Sigmoid colon (tissue), 7 donors: ENCODE data around the gene CEP44. TPM values are rescaled to one million over a fixed set of nuclear protein-coding genes. Genes with fewer than 3 reads are reported as not detected.

Experiments
- DNase-seq: peaks from one replicate; pipeline ENCODE4 v3.0.0-alpha.2; 2019
- H3K27ac ChIP-seq, 4 donors: fragments of 200-600 bp; sonication (generic); one replicate each; pipeline ENCODE4 v1.5.1; 2016 to 2019; ENCODE audit warnings: mild to moderate bottlenecking in 1 of 4
- H3K27me3 ChIP-seq, 3 donors: fragments of 200-600 bp; sonication (generic); one replicate each; pipeline ENCODE4 v1.5.1; 2019; ENCODE audit warnings: mild to moderate bottlenecking in 1 of 3
- H3K36me3 ChIP-seq, 4 donors: fragments of 200-600 bp; sonication (generic); one replicate each; pipeline ENCODE4 v1.5.1; 2016 to 2019
- H3K4me1 ChIP-seq, 4 donors: fragments of 200-600 bp; sonication (generic); one replicate each; pipeline ENCODE4 v1.5.1; 2017 to 2019
- H3K4me3 ChIP-seq, 4 donors: fragments of 200-600 bp; sonication (generic); one replicate each; pipeline ENCODE4 v1.5.1; 2017 to 2019; ENCODE audit warnings: mild to moderate bottlenecking in 2 of 4, moderate library complexity in 1 of 4
- H3K9me3 ChIP-seq, 4 donors: fragments of 200-600 bp in 3 of 4; sonication (generic) in 3 of 4; one replicate each; pipeline versions ENCODE4 v1.5.1 to v1.6.1; 2013 to 2019
- EP300 ChIP-seq, 4 donors: sonication (generic); formaldehyde crosslinking; IDR thresholded peaks; one replicate each; pipeline ENCODE4 v1.6.1; 2017; ENCODE audit warnings: antibody characterized with exemption in 4 of 4
- POLR2A ChIP-seq, 2 donors: fragments of 450-650 bp; IDR thresholded peaks; one replicate each; pipeline ENCODE4 v1.6.1; 2016; ENCODE audit warnings: antibody characterized with exemption in 2 of 2, mild to moderate bottlenecking in 2 of 2, moderate library complexity in 2 of 2
- POLR2AphosphoS5 ChIP-seq, 4 donors: sonication (generic); formaldehyde crosslinking; IDR thresholded peaks; one replicate each; pipeline ENCODE4 v1.6.1; 2017; ENCODE audit warnings: antibody characterized with exemption in 4 of 4
- WGBS, 2 donors: extraction: QIAGEN DNeasy Blood & Tissue Kit; methylation state at CpG; one replicate each; pipeline ENCODE4 v1.1.7; 2013; 5-methylcytosine and 5-hydroxymethylcytosine counted together
- intact Hi-C: fragments of 100-400 bp; cut with DNase I; formaldehyde crosslinking; loops from one replicate; pipeline ENCODE4 v1.15.1; 2023
- polyA plus RNA-seq, 3 donors: library from polyadenylated mRNA; stranded (reverse); fragments of 200-250 nt; gene quantifications; one replicate each; pipeline ENCODE4 v1.2.3, GENCODE V29; 2013
- total RNA-seq, 4 donors: library from RNA; depleted of rRNA; stranded (reverse); fragments of >200 nt; gene quantifications; one replicate each; pipeline ENCODE4 v1.1.0, GENCODE V29; 2016
- TF ChIP-seq, protein P1 (sequence below), 4 experiments: fragments of 450-650 bp in 3 of 4; fragments of 200-600 bp in 1 of 4; IDR thresholded peaks; one replicate each; pipeline ENCODE4 v1.5.1; 2016 to 2019; ENCODE audit warnings: antibody characterized with exemption in 4 of 4, mild to moderate bottlenecking in 3 of 4, moderate library complexity in 2 of 4
- donor health status: healthy with polysubstance abuse.
- donor health status: Bipolar disorder and iron deficiency.
- donor health status: healthy.

Gene CEP44
- total and polyA plus RNA-seq, 7 donors, result 3.9 to 47.4 (median 24.6) TPM

- peak overlapping the region in 1 of 4 donors; percentile 11 for H3K27ac ChIP-seq
- TF ChIP-seq, protein P1, sequence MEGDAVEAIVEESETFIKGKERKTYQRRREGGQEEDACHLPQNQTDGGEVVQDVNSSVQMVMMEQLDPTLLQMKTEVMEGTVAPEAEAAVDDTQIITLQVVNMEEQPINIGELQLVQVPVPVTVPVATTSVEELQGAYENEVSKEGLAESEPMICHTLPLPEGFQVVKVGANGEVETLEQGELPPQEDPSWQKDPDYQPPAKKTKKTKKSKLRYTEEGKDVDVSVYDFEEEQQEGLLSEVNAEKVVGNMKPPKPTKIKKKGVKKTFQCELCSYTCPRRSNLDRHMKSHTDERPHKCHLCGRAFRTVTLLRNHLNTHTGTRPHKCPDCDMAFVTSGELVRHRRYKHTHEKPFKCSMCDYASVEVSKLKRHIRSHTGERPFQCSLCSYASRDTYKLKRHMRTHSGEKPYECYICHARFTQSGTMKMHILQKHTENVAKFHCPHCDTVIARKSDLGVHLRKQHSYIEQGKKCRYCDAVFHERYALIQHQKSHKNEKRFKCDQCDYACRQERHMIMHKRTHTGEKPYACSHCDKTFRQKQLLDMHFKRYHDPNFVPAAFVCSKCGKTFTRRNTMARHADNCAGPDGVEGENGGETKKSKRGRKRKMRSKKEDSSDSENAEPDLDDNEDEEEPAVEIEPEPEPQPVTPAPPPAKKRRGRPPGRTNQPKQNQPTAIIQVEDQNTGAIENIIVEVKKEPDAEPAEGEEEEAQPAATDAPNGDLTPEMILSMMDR (IDR thresholded peaks at IDR 0.05), result no peak
- TF ChIP-seq POLR2AphosphoS5 (IDR thresholded peaks at IDR 0.05), result no peak
- no peak for TF ChIP-seq EP300 (IDR thresholded peaks at IDR 0.05)
- no peak for TF ChIP-seq POLR2A (IDR thresholded peaks at IDR 0.05)
- intact Hi-C loops, result no loop called here
- no peak for DNase-seq
- H3K27me3 ChIP-seq, result no peaks in the 10 kb centered on the region
- H3K4me3 ChIP-seq, result no peak overlapping the region
- peaks cover 0 to 68% (median 39%) of the 10 kb centered on the region in 4 donors for H3K4me1 ChIP-seq
- H3K36me3 ChIP-seq, result no peaks in the 10 kb centered on the region
- WGBS, 2 donors, result 87 to 90% methylated on average over 5 of the region's 5 CpGs
- no peaks in the 10 kb centered on the region for H3K9me3 ChIP-seq
Observed at GRCh38 chr4:174281182-174281737, 2.5 kb upstream of the CEP44 start.

GRCh38 chr4:174281901-174282300, 1.8 kb upstream of the CEP44 start:
- Histone ChIP-seq H3K4me1 (peaks cover 0 to 67% (median 37%) of the 10 kb centered on the region in 4 donors), H3K27me3 (no peaks in the 10 kb centered on the region), H3K9me3 (no peaks in the 10 kb centered on the region), H3K4me3 (peak overlapping the region in 2 of 4 donors; percentile 65 to 79), H3K36me3 (no peaks in the 10 kb centered on the region), H3K27ac (peak overlapping the region in 2 of 4 donors; percentile 89 to 97)
- no peak for DNase-seq
- TF ChIP-seq EP300 (IDR thresholded peaks at IDR 0.05), result no peak
- TF ChIP-seq POLR2A (IDR thresholded peaks at IDR 0.05), result no peak
- TF ChIP-seq POLR2AphosphoS5 (IDR thresholded peaks at IDR 0.05), result no peak
- TF ChIP-seq, protein P1 (IDR thresholded peaks at IDR 0.05), result no peak
- intact Hi-C loops, result no loop called here

DNA sequence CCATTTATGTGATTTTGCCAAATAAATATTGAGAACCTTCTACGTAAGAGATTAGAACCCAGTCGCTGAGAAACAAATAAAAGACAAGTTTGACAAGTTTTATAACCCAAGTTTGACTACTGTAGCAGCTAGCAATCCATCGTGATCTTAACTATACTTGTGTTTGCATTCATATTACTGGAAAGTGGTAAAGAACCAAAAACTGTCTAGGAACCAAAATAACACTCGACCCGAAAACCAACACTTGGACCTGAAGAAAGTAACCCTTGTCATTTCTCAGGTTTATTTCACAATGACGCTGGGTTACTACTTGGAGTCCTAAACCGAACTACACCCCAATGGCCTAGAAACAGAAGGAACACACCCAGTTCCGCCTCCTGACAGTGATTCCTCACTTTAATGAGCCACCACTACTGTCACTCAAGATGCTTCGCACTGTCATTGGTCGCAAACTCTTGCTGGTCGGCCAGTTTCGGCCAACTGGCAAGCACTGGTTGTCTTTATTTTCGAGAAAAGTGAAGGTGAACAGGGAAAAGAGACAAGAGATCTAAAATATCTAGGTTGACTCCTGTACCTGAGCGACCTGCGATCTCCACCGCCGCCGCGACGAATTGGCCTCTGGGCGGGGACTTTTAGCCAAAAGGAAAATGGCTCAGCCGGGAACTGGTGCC, 740 bp upstream of the CEP44 start:
- 0 to 2% methylated on average over 22 of the region's 22 CpGs for WGBS, 2 donors
- intact Hi-C loops, result no loop called here
- Histone ChIP-seq H3K27ac (peak overlapping the region; percentile 89 to 97 (median 94)), H3K4me3 (peak overlapping the region; percentile 64 to 83 (median 72)), H3K4me1 (peaks cover 0 to 58% (median 34%) of the 10 kb centered on the region in 4 donors), H3K36me3 (no peaks in the 10 kb centered on the region), H3K27me3 (no peaks in the 10 kb centered on the region), H3K9me3 (no peaks in the 10 kb centered on the region)
- DNase-seq, result peak; percentile 91
- TF ChIP-seq POLR2A (IDR thresholded peaks at IDR 0.05) (no peak), POLR2AphosphoS5 (IDR thresholded peaks at IDR 0.05) (peak in 3 of 4 donors; percentile 8 to 74 (median 21))

DNA sequence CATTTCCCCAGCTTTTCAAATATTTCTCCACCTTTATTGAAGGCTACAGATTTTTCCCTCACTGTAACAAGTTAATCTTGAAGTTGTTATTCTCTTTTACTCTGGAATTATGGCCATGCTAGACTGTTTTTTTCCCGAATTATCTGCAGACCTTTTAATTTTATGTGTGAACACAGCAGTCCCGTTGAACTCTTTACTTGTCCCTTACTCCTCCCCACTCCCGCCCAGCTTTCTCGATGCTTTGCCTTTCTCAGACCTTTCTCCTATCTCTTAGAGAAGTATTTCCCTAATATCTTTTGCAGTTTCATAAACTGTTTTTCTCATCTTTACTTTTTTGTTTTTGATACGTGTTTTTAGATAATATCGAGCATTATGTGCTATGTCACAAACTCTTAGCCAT, 776 bp downstream of the CEP44 start:
- H3K9me3 ChIP-seq, result no peaks in the 10 kb centered on the region
- H3K4me3 ChIP-seq, result peak overlapping the region; percentile 64 to 83 (median 72)
- no peak for DNase-seq
- 5 to 15% methylated on average over 6 of the region's 6 CpGs for WGBS, 2 donors
- no peaks in the 10 kb centered on the region for H3K36me3 ChIP-seq
- no peak for TF ChIP-seq POLR2A (IDR thresholded peaks at IDR 0.05)
- TF ChIP-seq POLR2AphosphoS5 (IDR thresholded peaks at IDR 0.05), result no peak
- no peak for TF ChIP-seq EP300 (IDR thresholded peaks at IDR 0.05)
- TF ChIP-seq, protein P1 (IDR thresholded peaks at IDR 0.05), result no peak
- no peaks in the 10 kb centered on the region for H3K27me3 ChIP-seq
- H3K4me1 ChIP-seq, result peaks cover 0 to 48% (median 32%) of the 10 kb centered on the region in 4 donors
- intact Hi-C loops, result no loop called here
- peak overlapping the region; percentile 89 to 97 (median 94) for H3K27ac ChIP-seq

DNA sequence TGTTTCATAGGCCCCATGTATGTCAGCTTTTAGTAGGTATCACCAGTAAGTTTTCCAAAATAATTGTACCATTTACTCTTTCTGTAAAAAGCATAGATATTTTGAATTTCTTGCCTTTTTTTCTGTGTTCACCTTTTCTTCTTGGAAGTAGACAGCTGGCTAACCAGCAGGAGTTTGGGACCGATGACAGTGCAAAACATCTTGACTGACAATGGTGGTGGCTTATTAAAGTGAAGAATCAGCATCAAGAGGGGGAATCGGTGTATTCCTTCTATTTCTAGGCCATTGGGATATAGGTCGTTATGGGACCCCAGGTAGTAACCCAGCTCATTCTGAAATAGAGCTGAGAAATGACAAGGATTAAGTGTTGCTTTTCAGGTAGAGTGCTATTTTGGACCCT, 3.2 kb downstream of the CEP44 start:
- 95 to 96% methylated on average over 3 of the region's 3 CpGs for WGBS, 2 donors
- Histone ChIP-seq H3K27me3 (no peaks in the 10 kb centered on the region), H3K27ac (no peak overlapping the region), H3K9me3 (peaks cover 0 to 1% (median 0%) of the 10 kb centered on the region in 4 donors), H3K4me3 (no peak overlapping the region), H3K36me3 (peaks cover 0 to 2% (median 0%) of the 10 kb centered on the region in 4 donors), H3K4me1 (peaks cover 0 to 32% (median 26%) of the 10 kb centered on the region in 4 donors)
- DNase-seq, result no peak
- intact Hi-C loops, result no loop called here
- TF ChIP-seq, protein P1 (IDR thresholded peaks at IDR 0.05), result no peak
- TF ChIP-seq POLR2A (IDR thresholded peaks at IDR 0.05) (no peak), POLR2AphosphoS5 (IDR thresholded peaks at IDR 0.05) (no peak), EP300 (IDR thresholded peaks at IDR 0.05) (no peak)
